ENCODE data around the gene BCORL1. TPM values are rescaled to one million over a fixed set of nuclear protein-coding genes. Genes with fewer than 3 reads are reported as not detected.

The BCORL1 gene
- total and polyA plus RNA-seq, 2 of the 8 experiments (the other 6 are each of a cell fraction or from before 2014, with no cell fraction given) = 1.4 to 6.2 TPM

DNA sequence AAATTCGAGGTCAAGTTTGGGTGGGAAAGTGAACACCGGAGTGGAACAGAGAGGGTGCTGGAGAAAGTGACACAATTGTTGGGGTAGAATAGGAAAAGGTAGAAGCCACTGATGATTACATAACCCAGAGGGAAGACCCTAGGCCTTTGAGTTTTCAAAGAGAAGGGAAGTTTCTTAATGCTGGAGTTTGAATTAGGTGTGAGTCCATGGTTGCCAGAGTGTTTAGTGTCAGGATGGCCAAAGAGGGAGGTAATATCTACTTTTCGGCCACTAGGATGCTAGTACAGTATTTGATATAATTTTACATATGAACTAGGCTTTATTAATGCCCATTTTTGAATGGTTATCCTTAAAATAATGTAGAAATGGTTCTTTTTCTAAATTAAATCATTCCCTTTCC is 5.4 kb downstream of the BCORL1 start:
- no peaks in the 10 kb centered on the region; a peak in 1 of 4 replicates for H3K79me2 ChIP-seq (ENCODE audit: control insufficient read depth in 1 of 2, insufficient read depth in 2 of 2, low read length in 2 of 2)
- H2BK12ac ChIP-seq (ENCODE audit: low read depth, low read length) = no peak overlapping the region
- no peak overlapping the region for H2BK20ac ChIP-seq (ENCODE audit: low read length)
- H4K20me1 ChIP-seq (replicated peaks in 1 of 2; ENCODE audit: control insufficient read depth in 1 of 2, insufficient read depth in 2 of 2, low read length in 2 of 2) = peaks cover 0 to 1% of the 10 kb centered on the region in 2 experiments
- H3K4ac ChIP-seq (replicated peaks; ENCODE audit: insufficient read length, low read depth, low read length) = no peak overlapping the region
- H2BK120ac ChIP-seq (replicated peaks; ENCODE audit: low read depth, low read length) = no peak overlapping the region
- no peak overlapping the region for H3K4me2 ChIP-seq (ENCODE audit: insufficient read depth in 1 of 2, low read depth in 2 of 2, low read length in 2 of 2)
- H3K9me3 ChIP-seq (ENCODE audit: insufficient read depth in 2 of 2, low read depth in 1 of 2, low read length in 1 of 2) = no peaks in the 10 kb centered on the region
- no peak for FAIRE-seq
- H3K36me3 ChIP-seq (ENCODE audit: control insufficient read depth in 2 of 4, insufficient read depth in 4 of 4, low read length in 3 of 4) = no peaks in the 10 kb centered on the region
- no peak overlapping the region for H4K5ac ChIP-seq (ENCODE audit: insufficient read length, low read depth, low read length)
- no peak overlapping the region for H3K56ac ChIP-seq (replicated peaks; ENCODE audit: insufficient read length, low read depth, low read length)
- H4K91ac ChIP-seq (replicated peaks; ENCODE audit: insufficient read length, low read length) = no peak overlapping the region
- TF ChIP-seq CHD1 (IDR thresholded peaks at IDR 0.05; ENCODE audit: low read depth, low read length) = no peak
- TF ChIP-seq CREB1 (IDR thresholded peaks at IDR 0.05) = no peak
- no peak for TF ChIP-seq POLR2A (IDR thresholded peaks at IDR 0.05; ENCODE audit: control extremely low read depth in 1 of 2, low read depth in 2 of 2, low read length in 2 of 2)
- TF ChIP-seq PHF8 (conservative IDR thresholded peaks at IDR 0.05; ENCODE audit: low read depth, low read length) = no peak
- TF ChIP-seq KDM5A (IDR thresholded peaks at IDR 0.05; ENCODE audit: low read length) = no peak
- no peak for TF ChIP-seq BCL11A (IDR thresholded peaks at IDR 0.05; ENCODE audit: low read depth in 2 of 2, low read length in 2 of 2)
- TF ChIP-seq RAD21 (IDR thresholded peaks at IDR 0.05 in 1 of 2, conservative IDR thresholded peaks at IDR 0.05 in 1 of 2; ENCODE audit: low read depth in 2 of 2, low read length in 2 of 2) = no peak
- TF ChIP-seq SIRT6 (IDR thresholded peaks at IDR 0.05; ENCODE audit: low read length) = no peak
- no peak for TF ChIP-seq NANOG (IDR thresholded peaks at IDR 0.05; ENCODE audit: insufficient read depth, low read depth, low read length, poor library complexity, severe bottlenecking)
- no peak for TF ChIP-seq SAP30 (IDR thresholded peaks at IDR 0.05; ENCODE audit: insufficient read depth, insufficient replicate concordance, low read length)
- no peak for TF ChIP-seq SP4 (IDR thresholded peaks at IDR 0.05; ENCODE audit: low read length)
- TF ChIP-seq CBX8 (IDR thresholded peaks at IDR 0.05; ENCODE audit: borderline replicate concordance, low read depth, low read length) = no peak
- TF ChIP-seq BACH1 (IDR thresholded peaks at IDR 0.05; ENCODE audit: low read length) = no peak
- ChIA-PET CTCF (ENCODE audit: partially characterized antibody) (interaction anchor here (1.5 kb wide), 1 partner anchor 11 kb away, joined by 5 read pairs; no protein-coding TSS in a partner anchor), POLR2A (ENCODE audit: partially characterized antibody) (no interaction called here)
- no peak for DNase-seq (ENCODE audit: low read depth in 1 of 2, low spot score in 2 of 2)
- H3K27me3 ChIP-seq (replicated peaks in 1 of 4; ENCODE audit: control insufficient read depth in 3 of 4, extremely low read depth in 1 of 4, insufficient read depth in 3 of 4, low read length in 3 of 4) = peaks cover 0 to 12% (median 8%) of the 10 kb centered on the region in 4 experiments; a peak in 5 of 7 replicates
- H3K79me1 ChIP-seq (ENCODE audit: low read depth, low read length) = no peaks in the 10 kb centered on the region
- H2AFZ ChIP-seq (ENCODE audit: low read length) = no peak overlapping the region
- no peak overlapping the region for H3K9ac ChIP-seq (replicated peaks in 1 of 4; ENCODE audit: extremely low read depth in 1 of 4, low read depth in 3 of 4, low read length in 3 of 4)
- H3K27ac ChIP-seq (ENCODE audit: low read depth, low read length) = no peak overlapping the region
- WGBS, 2 experiments (ENCODE audit: extremely low coverage in 1 of 2, insufficient coverage in 1 of 2, insufficient read length in 1 of 2, insufficient replicate concordance in 2 of 2, low coverage in 1 of 2, low lambda C conversion rate in 2 of 2, missing lambda C conversion rate in 1 of 2) = 81% methylated on average over 3 of the region's 3 CpGs; no CpG with 5 or more reads in 1 of the 2 experiments
- H2BK5ac ChIP-seq (ENCODE audit: low read depth, low read length) = no peak overlapping the region
- H3K4me3 ChIP-seq (ENCODE audit: extremely low read depth in 1 of 4, insufficient read depth in 2 of 4, low read depth in 3 of 4, low read length in 4 of 4) = no peak overlapping the region
- H3K18ac ChIP-seq (ENCODE audit: extremely low read depth, low read length) = no peak overlapping the region
- H3K23me2 ChIP-seq (ENCODE audit: low read depth, low read length) = peaks cover 5% of the 10 kb centered on the region; the same call in 1 of the 2 replicates
- H2BK15ac ChIP-seq (ENCODE audit: low read length) = no peak overlapping the region
- H2AK5ac ChIP-seq (ENCODE audit: low read depth, low read length) = no peak overlapping the region
- H4K8ac ChIP-seq (ENCODE audit: extremely low read depth, insufficient read depth, low read length) = no peak overlapping the region
- H3K23ac ChIP-seq (ENCODE audit: insufficient read length) = no peak overlapping the region
- no peaks in the 10 kb centered on the region for H3K4me1 ChIP-seq (replicated peaks in 1 of 4; ENCODE audit: control insufficient read depth in 3 of 4, insufficient read depth in 4 of 4, low read length in 3 of 4)
- no peak overlapping the region for H3K14ac ChIP-seq (ENCODE audit: insufficient read length)
